Measurements from ENCODE around the gene FHIT. TPM values are rescaled to one million over a fixed set of nuclear protein-coding genes. Genes with fewer than 3 reads are reported as not detected.

FHIT gene
- total and polyA plus RNA-seq, 10 of the 15 experiments (the other 5 are each of a cell fraction or from before 2014, with no cell fraction given) = 4.2 to 14.9 (median 9.4) TPM

GRCh38 chr3:60187343-60187742 lies 1063.9 kb downstream of the FHIT start:
- TF ChIP-seq ATF3 (IDR thresholded peaks at IDR 0.05; ENCODE audit: borderline replicate concordance, extremely low read depth, low read depth, low read length) (no peak), REST (IDR thresholded peaks at IDR 0.05; ENCODE audit: low read depth, low read length) (no peak), RFX5 (IDR thresholded peaks at IDR 0.05; ENCODE audit: low read depth, low read length) (no peak), MXI1 (IDR thresholded peaks at IDR 0.05; ENCODE audit: low read depth, low read length) (no peak), EP300 (IDR thresholded peaks at IDR 0.05; ENCODE audit: borderline replicate concordance in 1 of 2, control insufficient read depth in 1 of 2, low read depth in 2 of 2, low read length in 2 of 2) (no peak), EGR1 (IDR thresholded peaks at IDR 0.05; ENCODE audit: borderline replicate concordance in 1 of 2, low read depth in 2 of 2, low read length in 2 of 2) (no peak), CREM (IDR thresholded peaks at IDR 0.05; ENCODE audit: low read depth) (no peak), LARP7 (IDR thresholded peaks at IDR 0.05) (no peak), IRF3 (IDR thresholded peaks at IDR 0.05) (no peak)
- Histone ChIP-seq H2AFZ (ENCODE audit: control insufficient read depth, low read depth, low read length) (no peak overlapping the region), H3K79me2 (ENCODE audit: control insufficient read depth, insufficient read depth, low read length) (no peaks in the 10 kb centered on the region), H3K27ac (ENCODE audit: control insufficient read depth, insufficient read depth) (no peak overlapping the region), H3K4me2 (ENCODE audit: control insufficient read depth, insufficient read depth) (no peak overlapping the region), H3K4me1 (ENCODE audit: control insufficient read depth, insufficient read depth, low read length) (0 out of 2 replicates have a peak, but pooled peaks cover 3% of the 10 kb centered on the region), H3K27me3 (replicated peaks in 1 of 2; ENCODE audit: control insufficient read depth in 2 of 2, insufficient read depth in 2 of 2, low read length in 1 of 2) (no peaks in the 10 kb centered on the region), H4K20me1 (ENCODE audit: control insufficient read depth, insufficient read depth) (no peaks in the 10 kb centered on the region), H3K4me3 (no peak overlapping the region), H3K9ac (ENCODE audit: control insufficient read depth, insufficient read depth, low read length) (no peak overlapping the region), H3K36me3 (ENCODE audit: control insufficient read depth in 2 of 2, insufficient read depth in 2 of 2, low read length in 1 of 2) (no peaks in the 10 kb centered on the region), H3K9me3 (replicated peaks; ENCODE audit: control insufficient read depth, insufficient read depth, low read length) (no peaks in the 10 kb centered on the region)
- FAIRE-seq (no peak), ATAC-seq (no peak), DNase-seq (ENCODE audit: low read depth, low spot score) (no peak)
- BruUV-seq (replicated peaks) = no TSS peak
- POLR2A ChIA-PET = no interaction called here
- RAD21 ChIA-PET (ENCODE audit: unreplicated experiment) = no interaction called here
- CTCF ChIA-PET = no interaction called here
- intact Hi-C loops (cut with micrococcal nuclease; ENCODE audit: unreplicated experiment) = no loop called here
- WGBS (ENCODE audit: insufficient coverage, insufficient replicate concordance, low lambda C conversion rate, missing lambda C conversion rate) = 77% methylated on average over 4 of the region's 4 CpGs
- in situ Hi-C loops (cut with MboI) = no loop called here
- SMC1A ChIA-PET (ENCODE audit: uncharacterized antibody, unreplicated experiment) = interaction anchor here (0.8 kb wide), 1 partner anchor 1195 kb away, joined by 3 read pairs; no protein-coding TSS in a partner anchor
